Parathyroid adenoma (tissue), 2 donors: ENCODE results near the gene ARHGAP32.

ENCODE experiments used
- H2AFZ ChIP-seq: fragments of 300-600 bp; sonication (generic); one replicate; pipeline ENCODE4 v1.7.0; 2017; ENCODE audit warnings: antibody characterized with exemption, mild to moderate bottlenecking
- H3K27ac ChIP-seq: fragments of 300-600 bp; sonication (generic); one replicate; pipeline ENCODE4 v1.7.0; 2017
- H3K27me3 ChIP-seq: fragments of 300-600 bp; sonication (generic); one replicate; pipeline ENCODE4 v1.7.0; 2017; ENCODE audit warnings: low read length; ENCODE audit not compliant: control insufficient read depth, insufficient read depth
- H3K36me3 ChIP-seq: fragments of 300-600 bp; sonication (generic); one replicate; pipeline ENCODE4 v1.7.0; 2017; ENCODE audit warnings: low read length; ENCODE audit not compliant: control insufficient read depth, insufficient read depth
- H3K4me1 ChIP-seq: fragments of 300-600 bp; sonication (generic); one replicate; pipeline ENCODE4 v1.7.0; 2017; ENCODE audit warnings: control low read depth
- H3K4me2 ChIP-seq: fragments of 300-600 bp; sonication (generic); one replicate; pipeline ENCODE4 v1.7.0; 2017; ENCODE audit warnings: low read length
- H3K4me3 ChIP-seq: fragments of 300-600 bp; sonication (generic); one replicate; pipeline ENCODE4 v1.7.0; 2017; ENCODE audit warnings: low read depth, low read length
- H3K79me2 ChIP-seq: fragments of 300-600 bp; sonication (generic); one replicate; pipeline ENCODE4 v1.7.0; 2017; ENCODE audit warnings: control low read depth
- H3K9ac ChIP-seq: fragments of 300-600 bp; sonication (generic); one replicate; pipeline ENCODE4 v1.7.0; 2017; ENCODE audit warnings: mild to moderate bottlenecking
- H3K9me3 ChIP-seq: fragments of 300-600 bp; sonication (generic); one replicate; pipeline ENCODE4 v1.7.0; 2017; ENCODE audit warnings: low read length; ENCODE audit not compliant: control insufficient read depth
- CTCF ChIP-seq: fragments of 300-600 bp; sonication (generic); IDR thresholded peaks from one replicate; pipeline ENCODE4 v1.7.0; 2017; ENCODE audit warnings: antibody characterized with exemption, mild to moderate bottlenecking
- donor health status: primary hyperparathyroidism.

Gene ARHGAP32

GRCh38 chr11:129115652-129116586 lies 76.2 kb downstream of the ARHGAP32 start:
- H2AFZ ChIP-seq: no peak overlapping the region
- no peaks in the 10 kb centered on the region for H3K9me3 ChIP-seq
- H3K27me3 ChIP-seq: no peaks in the 10 kb centered on the region
- H3K4me1 ChIP-seq: no peaks in the 10 kb centered on the region
- no peak overlapping the region for H3K9ac ChIP-seq
- TF ChIP-seq CTCF: no peak
- no peaks in the 10 kb centered on the region for H3K79me2 ChIP-seq
- H3K27ac ChIP-seq: no peak overlapping the region
- H3K4me3 ChIP-seq: no peak overlapping the region
- H3K4me2 ChIP-seq: no peak overlapping the region
- no peaks in the 10 kb centered on the region for H3K36me3 ChIP-seq

GRCh38 chr11:129109701-129110100 lies 82.4 kb downstream of the ARHGAP32 start:
- Histone ChIP-seq H3K9ac (no peak overlapping the region), H3K79me2 (no peaks in the 10 kb centered on the region)
- no peak for TF ChIP-seq CTCF

GRCh38 chr11:129106788-129107187 lies 85.3 kb downstream of the ARHGAP32 start:
- no peak overlapping the region for H2AFZ ChIP-seq
- H3K4me3 ChIP-seq: no peak overlapping the region
- no peak for TF ChIP-seq CTCF
- no peaks in the 10 kb centered on the region for H3K4me1 ChIP-seq
- no peaks in the 10 kb centered on the region for H3K36me3 ChIP-seq
- no peak overlapping the region for H3K9ac ChIP-seq
- H3K4me2 ChIP-seq: no peak overlapping the region
- no peaks in the 10 kb centered on the region for H3K9me3 ChIP-seq
- H3K27ac ChIP-seq: no peak overlapping the region
- H3K79me2 ChIP-seq: no peaks in the 10 kb centered on the region
- no peaks in the 10 kb centered on the region for H3K27me3 ChIP-seq

More at GRCh38 chr11:129109701-129110100, 82.4 kb downstream of the ARHGAP32 start:
- Histone ChIP-seq H3K4me3 (no peak overlapping the region), H3K36me3 (no peaks in the 10 kb centered on the region), H3K27me3 (no peaks in the 10 kb centered on the region), H3K27ac (no peak overlapping the region), H3K9me3 (no peaks in the 10 kb centered on the region), H3K4me1 (no peaks in the 10 kb centered on the region), H2AFZ (no peak overlapping the region), H3K4me2 (no peak overlapping the region)

GRCh38 chr11:129102756-129103155 lies 89.4 kb downstream of the ARHGAP32 start:
- Histone ChIP-seq H3K79me2 (peaks cover 3% of the 10 kb centered on the region), H3K36me3 (no peaks in the 10 kb centered on the region), H3K4me3 (no peak overlapping the region), H3K9me3 (no peaks in the 10 kb centered on the region), H2AFZ (no peak overlapping the region), H3K9ac (no peak overlapping the region), H3K4me1 (no peaks in the 10 kb centered on the region), H3K27me3 (no peaks in the 10 kb centered on the region), H3K27ac (no peak overlapping the region), H3K4me2 (no peak overlapping the region)
- no peak for TF ChIP-seq CTCF
